GM18519 (cell line): ENCODE results near the gene COPZ1.
A peak's percentile ranks its signal among the peaks of the same experiment; 100 is the strongest.
"Not testable (repeated sequence)": the region's sequence is repeated elsewhere in the genome, so short reads cannot be mapped to it uniquely, and the experiment has no call there.

ENCODE experiments used
- ATAC-seq: cut with Tn5 transposase; IDR thresholded peaks from one replicate; pipeline ENCODE4 v1.9.1; 2021; ENCODE audit warnings: mild to moderate bottlenecking, moderate library complexity; ENCODE audit not compliant: unreplicated experiment, low FRiP score

Gene COPZ1, protein sequence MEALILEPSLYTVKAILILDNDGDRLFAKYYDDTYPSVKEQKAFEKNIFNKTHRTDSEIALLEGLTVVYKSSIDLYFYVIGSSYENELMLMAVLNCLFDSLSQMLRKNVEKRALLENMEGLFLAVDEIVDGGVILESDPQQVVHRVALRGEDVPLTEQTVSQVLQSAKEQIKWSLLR

DNA sequence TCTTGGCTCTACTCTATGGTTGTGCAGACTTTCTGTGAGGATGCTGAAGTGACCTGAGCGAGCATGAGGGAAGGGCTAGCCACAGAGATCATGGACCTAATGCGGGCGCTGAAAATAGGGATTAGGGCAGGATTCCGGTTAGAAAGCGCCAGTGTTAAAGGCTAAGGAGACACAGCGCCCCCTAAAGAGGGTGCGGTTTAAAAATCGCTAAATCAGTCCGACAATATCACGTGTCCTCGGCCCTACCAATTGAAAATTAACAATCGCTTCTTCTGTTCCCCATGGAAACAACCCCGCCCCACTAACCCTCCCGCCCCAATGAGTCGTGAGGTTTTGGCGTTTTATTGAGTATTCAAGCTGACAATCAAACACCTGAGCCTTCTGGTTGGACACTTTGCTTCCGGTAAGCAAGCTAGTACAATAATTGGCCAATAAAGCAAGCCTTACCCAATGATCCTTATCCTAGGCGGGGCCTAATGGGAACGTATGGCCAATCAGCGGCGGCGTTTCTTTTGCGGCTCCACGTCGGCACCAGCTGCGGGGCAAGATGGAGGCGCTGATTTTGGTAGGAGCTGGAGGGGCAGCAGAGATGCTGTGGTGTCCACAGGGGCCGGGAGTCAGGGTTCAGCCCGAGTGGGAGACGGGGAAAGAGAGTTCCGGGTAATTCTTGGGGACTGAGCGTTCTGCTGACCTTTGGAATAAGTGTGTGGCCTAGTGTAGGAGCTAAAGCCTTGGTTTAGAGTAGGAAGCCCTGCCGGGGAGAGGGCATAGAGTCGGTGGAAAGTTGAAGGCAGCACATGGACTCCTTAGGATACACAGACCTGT is at the start of gene COPZ1:
COPZ1 (plus strand) TSS at position 515 of the 825 bp plus-strand sequence; CDS start at position 548, 33 bp downstream.
- ATAC-seq, result peak; percentile 97

DNA sequence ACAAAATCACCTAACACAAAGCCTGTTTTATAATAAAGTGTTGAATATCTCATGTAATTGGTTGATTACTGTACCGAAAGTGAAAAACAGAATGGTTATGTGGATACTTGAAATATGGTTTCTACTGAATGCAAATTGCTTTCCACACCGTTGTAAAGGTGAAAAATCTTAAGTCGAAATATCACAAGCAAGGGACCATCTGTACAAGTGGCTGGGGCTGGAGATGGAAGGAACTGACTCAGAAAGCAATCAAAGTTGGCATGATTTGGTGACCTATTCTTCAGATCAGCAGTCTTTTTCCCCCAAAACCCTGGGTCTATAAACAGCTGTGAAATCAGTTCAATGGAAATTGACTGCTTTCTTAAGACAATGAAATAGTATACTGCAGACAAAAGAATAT is 48.6 kb upstream of the COPZ1 start:
- ATAC-seq, result no peak

DNA sequence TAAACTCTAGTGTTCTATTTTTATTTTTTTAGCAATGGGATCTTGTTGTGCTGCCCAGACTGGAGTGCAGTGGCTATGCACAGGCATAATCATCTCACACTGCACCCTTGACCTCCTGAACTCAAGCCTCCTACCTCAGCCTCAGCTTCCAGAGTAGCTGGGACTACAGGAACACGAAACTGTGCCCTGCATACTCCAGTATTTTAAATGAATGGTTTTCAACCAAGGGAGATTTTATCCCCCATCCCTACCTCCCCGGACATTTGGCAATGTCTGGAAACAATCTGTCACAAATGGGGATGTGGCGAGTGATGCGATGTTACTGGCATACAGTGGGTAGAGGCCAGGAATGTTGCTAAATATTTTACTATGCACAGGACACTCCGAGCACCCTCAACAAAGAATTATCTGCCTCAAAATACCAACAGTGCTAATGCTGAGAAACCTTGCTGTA is 47.1 kb upstream of the COPZ1 start:
- ATAC-seq, result no peak

DNA sequence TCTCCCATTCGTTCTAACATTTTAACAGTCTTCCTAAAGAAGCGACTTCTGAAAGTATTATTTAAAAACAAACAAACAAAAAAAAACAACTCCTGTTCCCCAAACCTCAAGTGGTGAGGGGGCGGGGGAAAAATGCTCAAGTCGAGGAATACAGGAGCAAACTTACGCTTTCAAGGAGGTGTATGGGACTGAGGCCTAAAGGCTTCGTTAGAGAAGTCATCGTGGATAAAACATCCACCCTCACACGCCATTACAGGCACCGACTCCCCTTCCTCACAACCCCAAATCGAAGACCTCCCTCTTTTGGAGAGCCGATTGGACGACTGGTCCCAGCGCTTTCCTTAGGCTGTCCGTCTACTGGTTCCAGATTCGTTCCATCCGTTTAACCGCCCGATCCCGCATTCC is 45.7 kb upstream of the COPZ1 start:
- ATAC-seq, result no peak

DNA sequence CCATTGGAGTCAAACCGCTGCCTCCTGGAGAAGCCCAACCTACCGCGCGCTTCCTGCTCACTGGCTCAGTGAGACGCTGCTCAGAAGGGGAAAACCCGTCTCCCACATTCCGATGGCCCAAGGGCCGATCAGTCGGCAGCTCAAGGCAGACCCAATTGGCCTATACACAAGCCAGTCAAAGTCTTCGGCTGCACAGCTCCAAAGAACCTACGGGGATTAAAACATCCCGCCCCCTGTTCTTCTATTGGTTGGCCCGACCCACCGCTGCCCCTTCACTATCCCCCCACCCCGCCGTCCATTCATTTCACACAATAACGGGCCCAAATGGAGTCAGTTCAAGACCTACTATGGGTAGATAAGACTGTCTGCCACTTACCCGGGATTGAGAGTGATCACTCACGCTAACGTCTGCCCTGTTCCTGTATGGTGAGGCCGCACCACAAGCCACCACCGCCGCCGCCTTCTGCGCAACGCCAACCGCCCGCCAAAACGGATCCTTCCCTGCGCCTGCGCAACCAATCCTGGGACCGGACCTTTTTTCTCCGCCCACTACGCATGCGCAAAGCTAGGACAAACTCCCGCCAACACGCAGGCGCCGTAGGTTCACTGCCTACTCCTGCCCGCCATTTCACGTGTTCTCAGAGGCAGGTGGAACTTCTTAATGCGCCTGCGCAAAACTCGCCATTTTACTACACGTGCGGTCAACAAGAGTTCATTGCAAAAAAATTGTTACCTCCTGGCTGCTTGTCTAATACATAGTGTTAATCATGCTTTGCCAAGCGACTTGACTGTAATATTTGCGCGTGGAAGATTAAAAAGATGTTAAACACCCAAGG is 45.1 kb upstream of the COPZ1 start, which contains the start of gene CBX5:
CBX5 (minus strand) TSS at position 491 of the 836 bp plus-strand sequence. CDS start 22,472 bp downstream, outside the sequence.
- ATAC-seq, result peak; percentile 57

DNA sequence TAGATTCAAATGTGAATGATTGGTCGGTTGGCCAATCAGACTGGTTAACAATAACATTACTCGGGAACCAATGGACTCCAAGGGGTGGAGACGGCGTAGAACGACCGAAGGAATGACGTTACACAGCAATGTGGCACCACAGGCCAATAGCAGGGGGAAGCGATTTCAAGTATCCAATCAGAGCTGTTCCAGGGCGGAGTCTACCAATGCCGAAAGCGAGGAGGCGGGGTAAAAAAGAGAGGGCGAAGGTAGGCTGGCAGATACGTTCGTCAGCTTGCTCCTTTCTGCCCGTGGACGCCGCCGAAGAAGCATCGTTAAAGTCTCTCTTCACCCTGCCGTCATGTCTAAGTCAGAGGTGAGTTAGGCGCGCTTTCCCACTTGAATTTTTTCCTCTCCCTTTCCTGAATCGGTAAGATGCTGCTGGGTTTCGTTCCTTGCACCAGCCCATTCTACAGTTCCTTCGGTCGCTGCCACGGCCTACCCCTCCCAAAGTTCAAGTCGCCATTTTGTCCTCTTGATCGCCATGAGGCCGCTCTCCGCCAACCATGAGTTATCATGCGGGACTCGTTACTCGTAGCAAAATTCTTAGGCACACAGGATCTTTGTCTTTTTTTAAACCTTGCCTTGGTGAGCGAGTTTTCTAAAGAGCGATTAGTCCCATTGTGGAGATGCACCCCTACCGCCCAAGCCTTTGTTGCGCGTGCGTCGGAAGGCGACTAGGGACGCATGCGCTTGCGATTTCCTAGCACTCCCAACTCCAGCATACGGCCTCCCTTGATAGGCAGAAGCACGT is 44.3 kb upstream of the COPZ1 start, which contains the start of gene HNRNPA1:
HNRNPA1 (plus strand) TSS at position 259 of the 793 bp plus-strand sequence; CDS start at position 341, 82 bp downstream.
- ATAC-seq, result peak; percentile 89

DNA sequence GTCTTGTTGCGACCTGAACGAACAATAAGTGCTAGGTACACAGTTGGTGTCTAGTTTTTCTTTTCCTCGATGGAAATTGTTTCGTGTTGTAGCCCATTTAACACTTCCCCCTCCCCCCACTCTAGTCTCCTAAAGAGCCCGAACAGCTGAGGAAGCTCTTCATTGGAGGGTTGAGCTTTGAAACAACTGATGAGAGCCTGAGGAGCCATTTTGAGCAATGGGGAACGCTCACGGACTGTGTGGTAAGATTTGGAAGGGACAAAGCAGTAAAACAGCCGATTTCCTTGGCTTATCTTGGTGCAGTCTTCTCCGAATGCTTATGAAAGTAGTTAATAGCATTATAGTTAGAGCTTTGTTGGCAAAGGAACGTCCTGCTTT is 43.7 kb upstream of the COPZ1 start:
- ATAC-seq, result not testable (repeated sequence)

DNA sequence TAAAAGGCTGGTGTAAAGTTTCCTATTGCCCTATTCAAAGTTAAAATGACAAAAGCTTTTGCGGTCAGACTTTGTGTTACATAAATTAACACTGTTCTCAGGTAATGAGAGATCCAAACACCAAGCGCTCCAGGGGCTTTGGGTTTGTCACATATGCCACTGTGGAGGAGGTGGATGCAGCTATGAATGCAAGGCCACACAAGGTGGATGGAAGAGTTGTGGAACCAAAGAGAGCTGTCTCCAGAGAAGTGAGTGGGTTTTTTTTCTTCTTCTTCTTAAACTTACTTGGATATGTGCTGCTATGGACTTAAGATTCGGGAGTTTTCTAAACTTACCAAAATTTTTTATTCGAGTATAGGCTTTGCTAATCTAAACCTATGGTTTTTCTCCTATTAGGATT is 43.2 kb upstream of the COPZ1 start:
- not testable (repeated sequence) for ATAC-seq

DNA sequence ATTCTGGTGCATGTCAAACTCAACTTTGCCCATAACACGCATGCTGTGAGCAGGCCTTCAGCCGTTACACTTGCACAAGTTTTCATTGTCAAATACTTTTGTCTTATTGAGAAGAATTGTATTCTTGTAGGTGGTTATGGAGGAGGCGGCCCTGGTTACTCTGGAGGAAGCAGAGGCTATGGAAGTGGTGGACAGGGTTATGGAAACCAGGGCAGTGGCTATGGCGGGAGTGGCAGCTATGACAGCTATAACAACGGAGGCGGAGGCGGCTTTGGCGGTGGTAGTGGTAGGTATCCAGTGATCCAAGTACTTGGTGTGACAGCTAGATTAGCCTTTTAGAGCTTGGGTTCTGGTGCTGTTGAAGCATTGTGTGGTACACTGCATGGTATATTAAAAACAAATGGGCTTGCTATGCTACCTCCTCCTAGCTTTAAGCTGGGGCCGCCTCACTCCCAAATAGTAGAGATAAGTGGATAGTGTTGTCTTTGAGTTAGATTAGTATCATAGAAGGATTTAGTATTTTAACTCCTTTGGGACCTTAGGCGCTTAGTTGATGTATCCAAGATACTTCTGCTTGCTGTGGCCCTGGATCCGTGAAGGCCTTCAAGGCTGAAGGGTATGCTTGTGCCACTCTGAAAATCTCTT is 41.9 kb upstream of the COPZ1 start:
- ATAC-seq, result no peak

DNA sequence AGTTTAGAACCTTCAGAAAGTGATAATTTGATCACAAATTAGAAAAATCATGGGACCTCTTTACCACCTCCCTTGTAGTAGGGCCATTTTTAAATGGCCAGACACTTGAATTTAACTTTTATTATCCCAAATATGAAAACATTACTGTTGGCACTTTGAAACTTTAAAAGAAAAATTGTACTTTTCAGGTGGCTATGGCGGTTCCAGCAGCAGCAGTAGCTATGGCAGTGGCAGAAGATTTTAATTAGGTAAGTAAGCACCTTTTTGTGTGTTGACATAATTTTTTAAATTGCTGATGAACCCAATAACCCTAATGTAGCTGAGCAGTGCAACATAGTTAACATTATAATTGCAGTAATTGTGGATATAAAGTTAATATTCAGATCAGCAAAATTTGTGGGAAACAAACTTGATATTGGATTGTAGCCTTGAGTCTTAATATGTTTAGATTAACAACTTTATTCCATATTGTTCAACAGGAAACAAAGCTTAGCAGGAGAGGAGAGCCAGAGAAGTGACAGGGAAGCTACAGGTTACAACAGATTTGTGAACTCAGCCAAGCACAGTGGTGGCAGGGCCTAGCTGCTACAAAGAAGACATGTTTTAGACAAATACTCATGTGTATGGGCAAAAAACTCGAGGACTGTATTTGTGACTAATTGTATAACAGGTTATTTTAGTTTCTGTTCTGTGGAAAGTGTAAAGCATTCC is 40.7 kb upstream of the COPZ1 start:
- not testable (repeated sequence) for ATAC-seq

DNA sequence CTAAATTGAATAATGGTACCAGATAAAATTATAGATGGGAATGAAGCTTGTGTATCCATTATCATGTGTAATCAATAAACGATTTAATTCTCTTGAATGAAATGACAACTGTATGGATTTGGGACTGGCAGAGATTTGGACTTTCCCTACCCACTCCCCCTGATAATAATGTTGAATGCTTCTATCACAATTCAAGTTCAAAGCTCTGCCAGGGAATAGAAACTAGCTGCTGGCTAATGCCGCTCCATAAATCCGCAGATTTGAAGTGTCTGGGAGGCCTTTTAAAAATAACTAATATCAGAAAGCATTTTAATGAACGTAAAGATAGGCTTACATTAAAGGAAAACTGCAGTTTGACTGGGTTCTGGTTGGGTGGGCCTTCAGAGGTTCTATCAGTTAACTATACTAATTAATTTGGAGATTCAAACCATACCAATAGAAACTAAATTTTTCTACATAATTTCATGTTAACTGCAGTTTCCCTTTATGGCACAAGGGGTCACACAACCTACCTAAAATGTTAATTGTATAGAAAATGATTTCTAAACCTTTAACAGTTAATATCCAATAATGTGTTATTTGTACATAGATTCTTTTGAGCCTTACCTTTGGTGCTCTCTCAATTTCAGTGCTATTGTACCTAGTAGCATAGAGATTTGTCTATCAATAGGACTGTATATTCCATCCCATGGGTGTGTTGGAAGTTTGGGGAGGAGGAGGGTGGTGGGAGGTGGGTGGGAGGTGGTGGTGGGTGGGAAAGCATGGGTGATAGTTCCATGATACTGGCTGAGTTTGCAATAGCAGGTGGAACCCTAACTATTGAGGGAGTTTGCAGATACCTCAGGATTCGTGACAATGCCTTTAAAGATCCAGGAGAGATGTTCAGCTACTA is 39.5 kb upstream of the COPZ1 start:
- no peak for ATAC-seq

DNA sequence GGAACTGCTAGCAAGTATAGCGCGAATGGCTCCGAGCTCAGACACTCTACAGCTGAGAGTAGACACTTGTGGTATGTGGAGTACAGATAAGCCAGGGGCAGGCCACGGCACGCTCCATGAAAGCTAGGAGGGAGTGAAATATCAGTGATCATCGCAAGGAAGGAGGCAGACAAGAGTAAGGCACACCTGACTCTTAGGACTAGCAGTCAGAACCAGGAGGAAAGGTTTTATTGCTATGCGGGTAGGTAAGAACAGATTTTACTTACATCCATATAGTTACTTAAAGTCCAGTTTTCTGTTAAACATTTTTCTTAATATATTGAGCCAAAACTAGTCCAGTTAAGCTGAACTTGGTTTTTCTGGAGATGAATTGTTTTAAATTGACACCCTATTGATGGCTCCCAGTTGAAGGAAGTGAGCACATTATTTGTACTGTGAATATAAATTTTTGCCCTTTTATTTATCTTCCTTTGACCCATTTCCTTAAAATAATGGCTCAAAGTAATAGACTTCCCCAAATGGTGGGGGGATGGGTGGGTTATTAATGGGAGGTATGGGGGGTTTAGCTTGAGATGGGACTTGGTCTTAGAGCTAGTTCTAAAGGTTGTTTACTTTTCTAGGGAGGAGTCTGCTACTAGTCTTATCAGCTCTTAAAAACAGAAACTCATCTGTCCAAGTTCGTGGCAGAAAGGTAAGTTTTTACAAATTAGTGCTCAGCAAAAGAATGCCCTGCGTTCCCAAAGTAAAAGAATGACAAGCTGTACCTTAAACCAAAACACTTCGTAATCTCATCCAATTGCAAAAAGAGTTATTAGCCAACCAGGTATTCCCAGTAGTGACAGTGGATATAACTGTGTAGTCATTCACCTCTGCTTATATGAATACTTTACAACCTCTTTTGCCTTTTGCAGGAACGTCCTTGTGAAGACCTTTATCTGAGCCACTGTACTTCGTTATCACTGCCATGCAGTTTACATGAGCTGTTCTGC is 38.6 kb upstream of the COPZ1 start:
- no peak for ATAC-seq

DNA sequence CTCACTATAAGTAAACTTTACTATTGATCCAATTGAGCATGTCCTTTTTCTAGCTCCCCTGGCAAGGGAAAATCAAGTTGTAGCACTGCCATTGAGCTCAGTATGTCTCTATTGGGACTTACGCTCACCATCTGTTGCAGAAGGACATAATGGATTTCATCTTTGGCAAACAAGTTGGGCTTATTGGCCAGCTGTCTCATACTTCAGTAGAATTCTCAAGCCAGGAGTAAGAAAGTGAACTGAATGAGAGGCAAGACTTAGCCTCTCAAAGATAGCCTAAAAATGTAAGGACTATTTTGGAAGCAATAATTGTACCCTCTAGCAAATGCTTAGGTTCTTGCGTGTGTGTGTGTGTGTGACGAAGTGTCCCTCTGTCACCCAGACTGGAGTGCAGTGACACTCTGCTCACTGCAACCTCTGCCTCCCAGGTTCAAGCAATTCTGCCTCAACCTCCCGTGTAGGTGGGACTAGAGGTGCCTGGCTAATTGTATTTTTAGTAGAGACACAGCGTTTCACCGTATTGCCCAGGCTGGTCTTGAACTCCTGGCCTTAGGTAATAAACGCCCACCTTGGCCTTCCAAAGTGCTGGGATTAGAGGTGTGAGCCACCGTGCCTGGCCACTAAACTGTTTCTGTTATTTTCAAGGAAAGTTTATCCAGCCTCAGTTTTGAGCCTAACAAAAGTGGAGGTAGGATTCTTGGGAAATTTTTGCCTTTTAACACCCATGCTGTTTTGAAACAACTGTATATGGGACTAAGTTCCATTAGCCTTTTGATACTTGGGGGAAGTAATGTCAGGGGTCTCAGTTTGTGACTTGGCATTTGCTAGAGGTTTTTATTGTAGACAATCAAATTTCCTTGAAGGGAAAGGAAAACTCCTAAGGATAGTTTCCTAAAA is 37.4 kb upstream of the COPZ1 start:
- ATAC-seq, result no peak

DNA sequence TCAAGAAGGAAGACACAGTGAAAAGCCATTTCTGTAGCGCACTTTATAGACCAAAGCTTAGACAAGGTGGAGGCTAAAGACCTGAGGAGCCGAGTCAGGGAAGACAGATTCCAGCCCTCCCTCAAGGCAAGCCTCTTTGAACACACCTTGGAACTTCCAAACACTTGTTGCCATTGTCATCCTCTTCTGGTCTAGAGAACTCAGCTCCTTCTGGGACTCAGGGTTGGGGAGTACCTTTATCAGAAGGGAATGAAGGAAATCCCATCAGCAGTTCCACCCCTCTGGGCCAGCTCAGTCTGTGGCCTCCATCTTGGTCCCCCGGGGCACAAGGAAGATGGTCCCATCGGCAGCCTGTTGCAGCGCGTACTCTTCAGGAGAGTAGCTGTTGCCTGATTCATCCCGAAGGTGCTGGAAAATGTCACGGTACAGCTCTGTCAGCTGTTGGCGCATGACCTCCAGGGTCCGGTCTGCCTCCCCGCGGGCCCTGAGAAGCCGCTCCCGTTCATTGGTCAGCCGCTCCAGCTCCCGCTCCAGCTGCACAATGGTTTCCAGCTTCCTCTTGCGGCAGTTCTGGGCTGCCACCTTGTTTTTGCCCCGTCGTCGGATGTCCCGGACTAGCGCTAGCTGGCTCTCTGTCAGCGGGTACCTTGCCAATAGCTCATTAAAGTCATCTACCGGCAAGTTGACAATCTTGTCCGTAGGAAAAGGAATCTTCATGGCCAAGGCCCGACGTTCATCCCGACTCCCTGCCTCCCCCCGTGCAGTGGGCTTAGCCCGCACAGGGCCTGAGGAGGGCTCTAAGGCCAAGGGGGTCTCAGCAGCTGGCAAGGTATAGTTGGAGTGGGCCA is 32.6 kb upstream of the COPZ1 start:
- no peak for ATAC-seq

DNA sequence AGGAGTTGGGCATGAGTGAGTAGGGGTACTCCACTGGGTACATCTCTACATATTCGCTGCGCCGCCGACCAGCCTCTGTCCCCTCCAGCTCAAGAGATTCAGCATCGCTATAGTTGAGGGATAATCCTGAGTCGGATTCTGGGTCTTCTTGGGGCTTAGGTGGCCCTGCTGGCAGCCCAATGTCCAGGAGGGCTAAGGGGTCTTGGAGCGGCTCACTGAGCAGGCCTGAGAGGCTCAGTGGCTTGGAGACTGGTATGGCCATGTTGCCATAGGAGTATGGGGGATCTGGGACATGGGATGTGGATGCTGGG is 32.0 kb upstream of the COPZ1 start:
- no peak for ATAC-seq
